NCI-H526 treated with DMSO at 0.1 percent for 48 hours (cell line): Measurements from ENCODE around the gene GPN2.
"Not testable (repeated sequence)": the region's sequence is repeated elsewhere in the genome, so short reads cannot be mapped to it uniquely, and the experiment has no call there.

Experiments used
- DNase-seq: peaks from one replicate; lab custom pipeline; 2025; lab: John Stamatoyannopoulos, UW

GPN2 gene

DNA sequence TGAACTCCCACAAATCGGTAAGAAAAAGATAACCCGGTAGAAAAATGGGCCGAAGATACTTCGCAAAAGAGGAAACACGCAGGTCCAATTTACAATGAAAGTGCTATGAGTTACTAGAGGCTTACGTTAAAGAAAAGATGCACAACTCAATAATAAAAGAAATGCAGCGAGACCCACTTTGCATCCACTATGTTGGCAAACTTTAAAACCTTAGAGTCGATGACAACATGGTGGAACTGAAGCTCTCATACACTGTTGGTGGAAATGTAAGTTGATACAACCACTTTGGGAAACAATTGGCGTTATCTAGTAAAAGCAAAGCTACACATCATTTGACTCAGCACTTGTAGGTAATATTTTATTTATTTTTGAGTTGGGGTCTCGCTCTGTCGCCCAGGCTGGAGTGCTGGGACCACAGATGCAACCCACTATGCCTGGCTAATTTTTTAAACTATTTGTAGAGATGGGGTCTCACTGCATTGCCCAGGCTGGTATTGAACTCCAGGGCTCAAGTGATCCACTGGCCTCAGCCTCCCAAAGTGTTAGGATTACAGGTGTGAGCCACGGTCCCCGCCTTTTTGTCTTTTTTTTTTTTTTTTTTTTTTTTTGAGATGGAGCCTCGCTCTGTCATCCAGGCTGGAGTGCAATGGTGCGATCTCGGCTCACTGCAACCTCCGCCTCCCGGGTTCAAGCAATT lies 10.9 kb upstream of the GPN2 start:
- no peak for DNase-seq

- DNase-seq, result peak; percentile 84
Measured at GRCh38 chr1:26900001-26900814, 10.1 kb upstream of the GPN2 start, which contains the start of gene GPATCH3. Gene GPATCH3, minus strand, starts transcription at chr1:26900467. Its CDS starts 25 bp downstream, at chr1:26900442.

DNA sequence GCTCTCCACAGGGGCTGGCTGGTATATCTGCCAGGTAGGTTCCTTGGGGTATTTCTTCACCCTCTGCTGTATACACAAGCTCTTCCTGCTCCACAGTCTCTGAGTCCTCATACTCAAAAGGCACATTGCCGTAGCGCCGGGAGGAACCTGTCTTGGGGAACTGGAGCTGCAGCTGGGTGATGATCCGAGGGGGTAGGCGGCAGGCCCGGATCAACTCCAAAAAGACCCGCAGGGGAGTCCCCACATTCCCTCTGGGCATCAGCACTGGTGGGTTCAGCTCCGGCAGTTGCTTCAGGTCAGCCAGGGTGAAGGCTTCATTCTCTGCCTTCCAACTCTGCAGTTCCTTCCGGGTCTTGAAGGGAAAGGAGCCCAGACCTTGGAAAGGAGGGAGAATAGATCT lies 7.3 kb upstream of the GPN2 start:
- DNase-seq, result no peak

DNA sequence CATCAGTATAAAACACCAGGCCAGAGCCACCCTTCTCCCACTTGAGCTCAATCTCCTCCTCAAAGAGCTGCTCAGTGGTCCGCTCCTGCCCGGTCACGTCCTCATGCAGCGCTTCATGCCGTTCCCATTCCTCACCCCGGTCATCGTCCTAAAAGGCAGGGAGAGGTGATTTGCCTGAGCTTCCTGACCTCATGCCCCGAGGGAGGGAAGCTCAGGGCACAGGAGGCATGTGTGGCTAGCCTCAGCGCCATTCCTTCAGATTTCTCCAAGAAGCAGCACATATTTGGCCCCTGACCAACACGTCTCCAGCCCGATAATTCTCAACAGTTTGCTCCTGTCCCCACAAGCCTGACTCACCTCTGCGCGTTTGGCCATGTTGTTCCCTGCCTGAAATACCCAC lies 4.2 kb upstream of the GPN2 start:
- DNase-seq, result no peak

- no peak for DNase-seq
Measured at GRCh38 chr1:26890467-26890796, 349 bp upstream of the GPN2 start.

GRCh38 chr1:26888231-26888630 lies 1.9 kb downstream of the GPN2 start:
- no peak for DNase-seq

GRCh38 chr1:26887125-26887524 lies 3.0 kb downstream of the GPN2 start:
- DNase-seq, result no peak

GRCh38 chr1:26882696-26883463 lies 7.2 kb downstream of the GPN2 start:
- no peak for DNase-seq

- DNase-seq, result not testable (repeated sequence)
Measured at GRCh38 chr1:26881611-26882010, 8.5 kb downstream of the GPN2 start.

DNA sequence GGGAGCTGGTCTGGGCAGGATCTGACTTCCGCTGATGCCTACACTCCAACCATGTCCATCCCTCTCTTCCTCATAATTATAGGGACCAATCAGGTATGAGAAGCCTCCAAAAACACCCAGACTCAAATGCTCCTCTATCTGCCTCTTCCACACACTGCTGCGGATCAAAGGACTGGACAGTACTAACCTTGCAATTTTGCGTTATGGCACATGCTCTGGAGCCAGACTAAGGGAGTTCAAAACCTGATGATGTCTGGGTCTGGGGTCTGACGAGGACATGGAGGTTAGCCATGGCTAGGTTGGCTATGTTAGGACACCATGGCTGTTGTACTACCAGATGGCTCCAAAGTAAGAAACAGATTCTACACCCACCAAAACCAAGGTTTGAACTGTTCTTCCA lies 10.3 kb downstream of the GPN2 start:
- DNase-seq, result no peak

DNA sequence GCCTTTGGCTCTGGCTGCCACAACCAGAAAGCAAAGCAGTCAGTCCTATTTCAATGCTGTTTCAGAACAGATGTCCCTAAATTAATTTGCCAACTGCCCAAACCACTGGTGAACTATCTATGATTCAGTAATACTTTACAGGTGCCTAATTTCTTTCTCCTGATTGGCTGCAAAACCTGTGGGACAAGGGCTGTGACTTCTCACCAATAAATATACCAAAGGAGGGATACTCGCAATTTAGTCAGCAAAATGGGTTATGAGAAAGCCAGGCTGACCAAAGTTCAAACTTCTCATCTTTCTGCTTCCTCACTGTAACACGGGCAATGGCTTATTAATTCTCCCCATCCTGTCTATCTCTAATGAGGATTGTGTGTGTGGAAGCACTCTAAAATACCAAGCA lies 12.8 kb downstream of the GPN2 start:
- no peak for DNase-seq

GRCh38 chr1:26874896-26875295 lies 15.2 kb downstream of the GPN2 start:
- DNase-seq, result no peak

DNA sequence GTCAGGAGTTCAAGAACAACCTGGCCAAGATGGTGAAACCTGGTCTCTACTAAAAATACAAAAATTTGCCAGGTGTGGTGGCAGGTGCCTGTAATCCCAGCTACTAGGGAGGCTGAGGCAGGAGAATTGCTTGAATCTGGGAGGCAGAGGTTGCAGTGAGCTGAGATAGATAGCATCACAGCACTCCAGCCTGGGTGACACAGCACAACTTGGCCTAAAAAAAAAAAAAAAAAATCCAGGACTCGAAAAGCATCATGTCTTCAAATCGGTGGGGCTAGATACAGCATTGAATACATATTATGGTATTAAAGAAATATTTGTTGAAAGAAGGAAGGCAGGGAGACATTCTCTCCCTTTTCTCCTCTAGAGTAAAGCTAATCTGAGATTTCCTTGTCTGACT lies 17.0 kb downstream of the GPN2 start:
- DNase-seq, result not testable (repeated sequence)

- peak; percentile 95 for DNase-seq
Measured at GRCh38 chr1:26864610-26865480, 25.2 kb downstream of the GPN2 start.

GRCh38 chr1:26863685-26864077 lies 26.4 kb downstream of the GPN2 start:
- no peak for DNase-seq

GRCh38 chr1:26862781-26863684 lies 27.1 kb downstream of the GPN2 start, which contains the start of gene SFN:
Gene SFN, plus strand, starts transcription at chr1:26863149. Its CDS starts 64 bp downstream, at chr1:26863213.
- DNase-seq, result no peak

DNA sequence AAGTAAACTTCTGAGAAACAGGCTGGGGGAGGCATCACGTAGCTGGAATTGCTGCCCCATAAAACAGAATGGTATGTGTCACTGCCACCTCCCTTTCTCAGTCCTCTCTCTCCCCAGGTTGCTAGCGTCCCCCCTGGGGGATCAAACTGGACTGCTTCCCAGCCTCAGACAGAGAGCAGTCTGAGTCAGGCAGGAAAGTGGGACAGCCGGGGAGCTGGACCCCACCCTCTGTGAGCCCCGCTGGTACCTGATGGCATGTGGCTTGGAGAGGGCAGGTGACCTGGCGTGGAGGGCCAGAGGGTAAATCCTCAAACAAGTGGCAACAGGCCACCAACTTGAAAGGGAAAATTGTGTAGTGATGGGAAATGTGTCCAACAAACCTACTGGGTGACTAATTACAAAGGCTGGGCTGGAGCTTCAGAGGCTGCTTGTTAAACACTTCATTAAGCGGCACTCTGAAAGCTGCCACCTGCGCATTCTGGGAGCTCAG lies 28.1 kb downstream of the GPN2 start:
- no peak for DNase-seq

DNA sequence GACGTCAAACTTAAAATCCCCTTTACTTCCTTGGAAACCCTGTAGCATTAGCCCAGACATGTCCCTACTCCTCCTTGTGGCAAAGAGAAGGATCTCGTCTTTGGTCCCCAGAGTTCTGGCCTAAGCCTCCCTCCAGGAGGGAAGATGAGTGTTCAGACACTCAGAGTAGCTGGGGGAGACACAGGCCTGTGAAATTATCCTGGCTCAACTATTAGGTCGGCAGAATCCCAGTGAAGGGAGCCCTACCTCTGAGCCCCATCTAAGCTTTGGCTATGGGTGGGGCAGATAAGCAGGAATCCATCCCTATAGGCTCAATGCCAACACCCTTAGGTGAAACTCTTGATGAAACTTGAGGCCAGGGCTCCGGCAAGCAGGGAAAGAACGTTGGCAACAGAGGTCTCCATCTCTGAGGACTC lies 28.8 kb downstream of the GPN2 start:
- no peak for DNase-seq

- no peak for DNase-seq
Measured at GRCh38 chr1:26858891-26859640, 31.0 kb downstream of the GPN2 start.

- no peak for DNase-seq
Measured at GRCh38 chr1:26858160-26858559, 31.9 kb downstream of the GPN2 start.
